SU-DHL-6 (cell line): ENCODE measurements around the gene NKD1.

ENCODE experiments used
- EZH2phosphoT487 ChIP-seq: fragments of 200-600 bp; sonication (generic), shearing (Covaris generic); conservative IDR thresholded peaks from 2 replicates; pipeline ENCODE4 v1.6.1; 2018; ENCODE audit warnings: mild to moderate bottlenecking, antibody characterized with exemption, low read length, moderate library complexity, mixed read lengths
- TF ChIP-seq, protein P1 (sequence below): fragments of 200-600 bp; sonication (generic); IDR thresholded peaks from one replicate; pipeline ENCODE4 v1.5.1; 2017; ENCODE audit warnings: antibody characterized with exemption, mild to moderate bottlenecking, low read length, moderate library complexity; ENCODE audit not compliant: insufficient read depth, poor library complexity, severe bottlenecking

DNA sequence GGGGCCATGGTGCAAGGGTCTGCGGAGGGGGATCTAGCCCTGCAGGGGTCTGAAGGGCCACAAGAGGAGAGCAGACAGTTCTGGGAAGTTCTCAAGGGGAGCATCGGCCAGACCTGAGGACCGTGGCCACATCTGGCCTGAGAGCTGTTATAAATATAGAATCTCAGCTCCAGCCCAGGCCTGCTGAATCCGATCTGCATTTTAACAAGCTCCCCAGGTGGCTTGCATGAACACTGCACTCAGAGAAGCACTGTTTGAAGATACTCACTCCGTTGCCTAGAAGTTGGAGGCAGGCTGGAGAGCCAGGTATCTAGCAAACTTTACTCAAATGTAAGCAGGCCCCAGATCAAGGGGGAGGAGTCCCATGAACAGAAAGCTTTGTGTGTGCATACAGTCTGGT is 61.3 kb downstream of the NKD1 start:
- TF ChIP-seq, protein P1, sequence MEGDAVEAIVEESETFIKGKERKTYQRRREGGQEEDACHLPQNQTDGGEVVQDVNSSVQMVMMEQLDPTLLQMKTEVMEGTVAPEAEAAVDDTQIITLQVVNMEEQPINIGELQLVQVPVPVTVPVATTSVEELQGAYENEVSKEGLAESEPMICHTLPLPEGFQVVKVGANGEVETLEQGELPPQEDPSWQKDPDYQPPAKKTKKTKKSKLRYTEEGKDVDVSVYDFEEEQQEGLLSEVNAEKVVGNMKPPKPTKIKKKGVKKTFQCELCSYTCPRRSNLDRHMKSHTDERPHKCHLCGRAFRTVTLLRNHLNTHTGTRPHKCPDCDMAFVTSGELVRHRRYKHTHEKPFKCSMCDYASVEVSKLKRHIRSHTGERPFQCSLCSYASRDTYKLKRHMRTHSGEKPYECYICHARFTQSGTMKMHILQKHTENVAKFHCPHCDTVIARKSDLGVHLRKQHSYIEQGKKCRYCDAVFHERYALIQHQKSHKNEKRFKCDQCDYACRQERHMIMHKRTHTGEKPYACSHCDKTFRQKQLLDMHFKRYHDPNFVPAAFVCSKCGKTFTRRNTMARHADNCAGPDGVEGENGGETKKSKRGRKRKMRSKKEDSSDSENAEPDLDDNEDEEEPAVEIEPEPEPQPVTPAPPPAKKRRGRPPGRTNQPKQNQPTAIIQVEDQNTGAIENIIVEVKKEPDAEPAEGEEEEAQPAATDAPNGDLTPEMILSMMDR = no peak
- no peak for TF ChIP-seq EZH2phosphoT487
